SK-N-SH treated with all-trans-retinoic acid at 6 μM for 48 hours (cell line): ENCODE results near the gene SCYGR2.

Experiments
- ARNTL ChIP-seq: fragments of 450-650 bp; formaldehyde crosslinking; IDR thresholded peaks from 2 replicates; pipeline ENCODE4 v1.5.0; 2020; ENCODE audit warnings: low read depth, mild to moderate bottlenecking, moderate library complexity, borderline replicate concordance
- CSDC2 ChIP-seq: fragments of 250-450 bp; sonication (Bioruptor Pico); IDR thresholded peaks from 2 replicates; pipeline ENCODE4 v1.5.0; 2020; ENCODE audit warnings: mild to moderate bottlenecking, moderate library complexity
- ESRRG ChIP-seq: fragments of 250-450 bp; sonication (Bioruptor Pico); IDR thresholded peaks from 2 replicates; pipeline ENCODE4 v1.6.1; 2021; ENCODE audit warnings: mild to moderate bottlenecking
- GLIS3 ChIP-seq: fragments of 250-450 bp; sonication (Bioruptor Pico); IDR thresholded peaks from 2 replicates; pipeline ENCODE4 v1.5.0; 2020; ENCODE audit warnings: mild to moderate bottlenecking, moderate library complexity
- ISL1 ChIP-seq: fragments of 250-450 bp; sonication (Bioruptor Pico); IDR thresholded peaks from 2 replicates; pipeline ENCODE4 v2.1.2; 2022; ENCODE audit warnings: mild to moderate bottlenecking, moderate library complexity
- OSR1 ChIP-seq: fragments of 250-450 bp; sonication (Bioruptor Pico); IDR thresholded peaks from 2 replicates; pipeline ENCODE4 v1.8.0; 2022; ENCODE audit warnings: moderate library complexity, mild to moderate bottlenecking, inconsistent platforms
- RARB ChIP-seq: fragments of 250-450 bp; sonication (Bioruptor Pico); IDR thresholded peaks from 2 replicates; pipeline ENCODE4 v1.8.0; 2021; ENCODE audit warnings: mild to moderate bottlenecking, moderate library complexity
- SNAI2 ChIP-seq: fragments of 250-450 bp; sonication (Bioruptor Pico); IDR thresholded peaks from 2 replicates; pipeline ENCODE4 v1.5.0; 2020; ENCODE audit warnings: mild to moderate bottlenecking, moderate library complexity
- TSHZ2 ChIP-seq: fragments of 250-450 bp; sonication (Bioruptor Pico); IDR thresholded peaks from 2 replicates; pipeline ENCODE4 v1.5.0; 2020; ENCODE audit warnings: mild to moderate bottlenecking, moderate library complexity
- ZC3H10 ChIP-seq: fragments of 250-450 bp; sonication (Bioruptor Pico); IDR thresholded peaks from 2 replicates; pipeline ENCODE4 v1.5.1; 2021; ENCODE audit warnings: mild to moderate bottlenecking, moderate library complexity
- ZNF8 ChIP-seq: fragments of 450-650 bp; formaldehyde crosslinking; IDR thresholded peaks from 2 replicates; pipeline ENCODE4 v1.5.0; 2020; ENCODE audit warnings: mild to moderate bottlenecking, moderate library complexity
- TF ChIP-seq, protein P1 (sequence below): fragments of 250-450 bp; sonication (Bioruptor Pico); IDR thresholded peaks from 2 replicates; pipeline ENCODE4 v1.8.0; 2020; ENCODE audit warnings: mild to moderate bottlenecking, moderate library complexity, borderline replicate concordance
- TF ChIP-seq, protein P2 (sequence below): fragments of 250-450 bp; sonication (Bioruptor Pico); IDR thresholded peaks from 2 replicates; pipeline ENCODE4 v1.8.0; 2021; ENCODE audit warnings: low read depth, mild to moderate bottlenecking, moderate library complexity, borderline replicate concordance

DNA sequence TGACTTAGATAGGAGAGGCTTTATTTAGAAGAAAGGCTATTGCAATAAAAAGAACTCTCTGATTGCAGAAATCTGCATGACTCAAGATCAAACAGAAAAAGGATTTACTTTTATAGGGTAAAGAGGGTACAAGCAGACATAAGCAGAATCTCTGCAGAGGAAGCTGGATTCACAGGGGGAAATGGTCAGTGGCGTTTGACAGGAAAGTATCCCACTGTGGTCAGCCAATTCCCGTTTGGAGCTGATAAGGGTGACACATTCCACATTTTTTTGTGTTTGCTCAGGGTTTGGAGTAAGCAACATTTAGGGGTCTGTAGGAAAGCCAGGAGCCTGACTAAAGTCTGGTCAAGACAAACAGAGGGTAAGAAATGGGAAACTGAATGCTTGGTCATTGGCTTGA is 44.0 kb downstream of the SCYGR2 start:
- no peak for TF ChIP-seq CSDC2 (CRISPR knock-in tag)
- TF ChIP-seq GLIS3, result no peak
- TF ChIP-seq, protein P1, sequence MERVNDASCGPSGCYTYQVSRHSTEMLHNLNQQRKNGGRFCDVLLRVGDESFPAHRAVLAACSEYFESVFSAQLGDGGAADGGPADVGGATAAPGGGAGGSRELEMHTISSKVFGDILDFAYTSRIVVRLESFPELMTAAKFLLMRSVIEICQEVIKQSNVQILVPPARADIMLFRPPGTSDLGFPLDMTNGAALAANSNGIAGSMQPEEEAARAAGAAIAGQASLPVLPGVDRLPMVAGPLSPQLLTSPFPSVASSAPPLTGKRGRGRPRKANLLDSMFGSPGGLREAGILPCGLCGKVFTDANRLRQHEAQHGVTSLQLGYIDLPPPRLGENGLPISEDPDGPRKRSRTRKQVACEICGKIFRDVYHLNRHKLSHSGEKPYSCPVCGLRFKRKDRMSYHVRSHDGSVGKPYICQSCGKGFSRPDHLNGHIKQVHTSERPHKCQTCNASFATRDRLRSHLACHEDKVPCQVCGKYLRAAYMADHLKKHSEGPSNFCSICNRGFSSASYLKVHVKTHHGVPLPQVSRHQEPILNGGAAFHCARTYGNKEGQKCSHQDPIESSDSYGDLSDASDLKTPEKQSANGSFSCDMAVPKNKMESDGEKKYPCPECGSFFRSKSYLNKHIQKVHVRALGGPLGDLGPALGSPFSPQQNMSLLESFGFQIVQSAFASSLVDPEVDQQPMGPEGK (CRISPR knock-in tag), result no peak
- no peak for TF ChIP-seq ARNTL
- TF ChIP-seq OSR1 (CRISPR knock-in tag), result no peak
- TF ChIP-seq ISL1 (CRISPR knock-in tag), result no peak
- TF ChIP-seq, protein P2, sequence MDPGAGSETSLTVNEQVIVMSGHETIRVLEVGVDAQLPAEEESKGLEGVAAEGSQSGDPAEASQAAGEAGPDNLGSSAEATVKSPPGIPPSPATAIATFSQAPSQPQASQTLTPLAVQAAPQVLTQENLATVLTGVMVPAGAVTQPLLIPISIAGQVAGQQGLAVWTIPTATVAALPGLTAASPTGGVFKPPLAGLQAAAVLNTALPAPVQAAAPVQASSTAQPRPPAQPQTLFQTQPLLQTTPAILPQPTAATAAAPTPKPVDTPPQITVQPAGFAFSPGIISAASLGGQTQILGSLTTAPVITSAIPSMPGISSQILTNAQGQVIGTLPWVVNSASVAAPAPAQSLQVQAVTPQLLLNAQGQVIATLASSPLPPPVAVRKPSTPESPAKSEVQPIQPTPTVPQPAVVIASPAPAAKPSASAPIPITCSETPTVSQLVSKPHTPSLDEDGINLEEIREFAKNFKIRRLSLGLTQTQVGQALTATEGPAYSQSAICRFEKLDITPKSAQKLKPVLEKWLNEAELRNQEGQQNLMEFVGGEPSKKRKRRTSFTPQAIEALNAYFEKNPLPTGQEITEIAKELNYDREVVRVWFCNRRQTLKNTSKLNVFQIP (CRISPR knock-in tag), result no peak
- TF ChIP-seq TSHZ2, result no peak
- no peak for TF ChIP-seq ZNF8 (CRISPR knock-in tag)
- TF ChIP-seq SNAI2 (CRISPR knock-in tag), result no peak
- TF ChIP-seq ZC3H10 (CRISPR knock-in tag), result no peak
- no peak for TF ChIP-seq ESRRG (CRISPR knock-in tag)
- no peak for TF ChIP-seq RARB (CRISPR knock-in tag)
